SIG-M5 treated with dmso at 0.1 percent for 504 hours (cell line): ENCODE data around the gene FGGY.
"Not testable (repeated sequence)": the region's sequence is repeated elsewhere in the genome, so short reads cannot be mapped to it uniquely, and the experiment has no call there.

ENCODE experiments used
- DNase-seq: peaks from one replicate; lab custom pipeline; 2025; ENCODE audit not compliant: unreplicated experiment; lab: John Stamatoyannopoulos, UW

FGGY gene

DNA sequence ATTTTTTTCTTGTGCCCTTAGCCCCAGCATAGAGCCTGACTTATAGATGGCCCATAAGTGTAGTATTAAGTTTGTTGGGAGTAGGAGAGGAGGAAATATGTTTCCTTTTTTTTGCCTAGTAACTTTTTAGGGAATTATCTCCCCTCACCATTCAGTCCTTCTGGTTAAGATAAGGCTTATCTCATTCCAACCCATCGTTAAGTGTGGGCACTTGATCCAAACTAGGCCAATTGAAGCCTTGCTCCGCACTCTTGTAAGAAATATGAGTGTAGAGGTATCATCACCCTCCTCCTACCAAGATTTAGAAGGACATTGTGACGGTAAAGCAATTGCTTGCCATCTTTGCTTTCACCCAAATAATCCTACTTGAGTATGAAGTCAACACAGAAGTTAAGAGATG lies 8.8 kb upstream of the FGGY start:
- DNase-seq: no peak

- no peak for DNase-seq
Observed at GRCh38 chr1:59289570-59289969, 7.3 kb upstream of the FGGY start.

DNA sequence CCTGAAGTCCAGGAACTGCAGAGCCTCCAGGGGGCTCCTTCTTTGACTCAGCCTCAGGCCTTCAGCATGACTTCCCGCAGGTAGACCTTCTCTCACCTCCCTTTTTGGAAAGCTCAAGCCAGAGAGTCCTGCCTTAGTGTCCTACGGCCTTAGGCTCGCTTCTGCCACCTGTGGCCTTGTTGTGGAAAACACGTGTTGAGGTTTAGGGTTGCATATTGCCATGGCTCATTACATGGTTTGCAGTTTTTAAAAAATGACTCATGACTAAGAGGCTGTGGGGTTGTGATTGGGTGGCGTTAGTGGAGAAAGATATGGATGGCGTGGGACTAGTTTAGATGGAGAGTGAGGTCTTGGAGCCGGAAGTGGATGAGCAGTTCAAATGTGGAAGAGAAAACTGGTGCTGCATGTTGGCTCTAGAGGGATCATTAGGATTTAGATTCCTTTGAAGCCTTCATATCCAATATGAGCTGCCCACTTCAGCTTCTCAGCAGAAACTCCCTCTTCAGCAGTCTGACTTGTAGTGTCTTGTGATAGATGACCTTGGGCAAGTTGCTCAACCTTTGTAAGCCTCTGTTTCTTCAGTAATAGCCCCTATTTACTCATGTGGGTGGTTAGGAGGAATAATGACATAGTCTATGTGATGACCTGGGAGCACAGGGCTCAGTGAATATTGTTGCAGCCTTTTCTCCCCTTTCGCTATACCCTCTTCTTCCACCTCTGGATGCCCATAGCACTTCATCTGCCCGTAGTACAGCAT lies 6.5 kb upstream of the FGGY start:
- DNase-seq: peak; percentile 55

DNA sequence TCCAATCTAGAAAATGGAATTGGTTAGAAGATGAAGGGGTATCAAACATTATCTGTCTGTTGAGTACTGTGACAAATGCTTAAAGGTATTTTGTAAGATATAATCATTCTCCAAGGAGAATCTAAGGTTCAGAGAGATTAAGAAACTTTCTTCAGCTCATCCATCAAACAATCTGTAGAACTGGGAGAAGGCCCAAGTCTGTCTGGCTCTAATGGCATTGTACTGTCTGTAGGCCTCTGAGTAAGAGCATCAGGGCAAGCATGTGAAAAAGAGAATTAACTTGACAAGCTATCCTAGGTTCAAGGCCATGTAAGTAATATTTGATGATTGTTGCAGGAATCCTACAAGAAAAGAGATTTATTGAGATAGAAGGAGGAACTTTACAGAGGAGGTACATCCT lies 5.3 kb upstream of the FGGY start:
- DNase-seq: no peak

GRCh38 chr1:59292562-59292961 lies 4.3 kb upstream of the FGGY start:
- peak; percentile 92 for DNase-seq

- no peak for DNase-seq
Observed at GRCh38 chr1:59293206-59293605, 3.7 kb upstream of the FGGY start.

GRCh38 chr1:59293849-59294248 lies 3.0 kb upstream of the FGGY start:
- DNase-seq: no peak

- no peak for DNase-seq
Observed at GRCh38 chr1:59294423-59294822, 2.5 kb upstream of the FGGY start.

DNA sequence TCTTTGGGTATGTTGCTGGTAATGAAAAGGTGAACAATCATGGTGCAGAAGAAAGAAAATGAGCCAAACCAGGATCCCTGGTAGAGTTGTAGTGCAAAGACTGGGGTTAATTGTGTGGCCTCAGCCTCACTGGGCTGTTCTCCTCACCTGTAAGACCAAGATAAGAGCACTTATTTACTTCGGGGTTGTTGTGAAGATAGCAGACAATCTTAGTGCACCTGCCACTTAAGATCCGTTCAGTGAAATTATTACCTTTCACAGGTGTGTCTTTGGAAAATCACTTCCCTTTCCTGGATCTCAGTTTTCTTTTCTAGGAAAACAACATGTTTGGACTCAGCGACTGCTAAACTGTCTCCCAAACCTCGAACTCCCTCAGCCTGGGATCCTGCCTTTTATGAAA lies 1.3 kb upstream of the FGGY start:
- no peak for DNase-seq

- DNase-seq: no peak
Observed at GRCh38 chr1:59298026-59298583, 1.2 kb downstream of the FGGY start.

DNA sequence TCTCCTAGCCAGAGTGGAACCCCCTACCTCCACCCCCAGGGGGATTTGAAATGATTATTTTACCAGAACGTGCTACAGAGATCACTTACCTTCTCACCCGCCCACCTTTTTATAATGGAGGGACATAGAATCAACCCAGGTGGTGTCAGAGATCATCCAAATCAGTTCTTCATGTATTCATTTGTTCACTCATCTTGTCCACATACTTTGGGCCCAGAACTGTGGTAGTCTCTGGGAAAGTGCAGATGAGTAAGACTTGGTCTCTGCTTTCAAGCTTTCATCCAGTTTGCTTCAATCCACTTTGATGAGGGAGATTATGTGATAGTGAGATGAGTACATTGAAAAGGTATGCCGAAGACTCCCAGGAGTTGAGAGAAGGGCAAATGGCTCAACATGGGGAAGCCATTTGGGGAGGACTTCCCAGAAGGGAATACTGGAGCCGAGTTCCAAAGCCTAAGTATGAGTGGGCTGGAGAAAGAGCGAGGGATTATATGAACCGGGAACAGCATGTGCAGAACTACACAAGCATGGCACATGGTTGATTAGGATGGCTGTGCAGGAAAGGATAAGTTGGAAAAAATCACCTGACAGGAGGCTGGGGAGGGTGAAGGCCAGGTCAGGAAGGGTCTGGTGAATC lies 1.9 kb downstream of the FGGY start:
- DNase-seq: no peak

GRCh38 chr1:59299670-59300069 lies 2.8 kb downstream of the FGGY start:
- not testable (repeated sequence) for DNase-seq

- no peak for DNase-seq
Observed at GRCh38 chr1:59302297-59302696, 5.4 kb downstream of the FGGY start.

DNA sequence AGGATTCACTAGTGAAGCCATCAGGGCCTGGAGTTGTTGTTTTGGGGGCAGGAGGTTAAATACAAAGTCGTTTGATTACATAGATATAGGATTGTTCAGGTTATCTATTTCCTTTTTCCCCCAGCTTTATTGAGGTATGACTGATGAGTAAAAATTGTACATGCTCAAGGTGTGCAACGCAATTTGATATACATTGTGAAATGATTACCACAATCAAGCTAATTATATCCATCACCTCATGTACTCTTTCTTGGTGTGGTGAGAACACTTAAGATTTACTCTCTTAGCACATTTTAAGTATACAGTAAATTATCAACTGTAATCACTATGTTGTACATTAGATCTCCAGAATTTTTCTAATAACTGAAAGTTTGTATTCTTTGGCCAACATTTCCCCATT lies 6.0 kb downstream of the FGGY start:
- DNase-seq: no peak

- DNase-seq: no peak
Observed at GRCh38 chr1:59305188-59305587, 8.3 kb downstream of the FGGY start.

DNA sequence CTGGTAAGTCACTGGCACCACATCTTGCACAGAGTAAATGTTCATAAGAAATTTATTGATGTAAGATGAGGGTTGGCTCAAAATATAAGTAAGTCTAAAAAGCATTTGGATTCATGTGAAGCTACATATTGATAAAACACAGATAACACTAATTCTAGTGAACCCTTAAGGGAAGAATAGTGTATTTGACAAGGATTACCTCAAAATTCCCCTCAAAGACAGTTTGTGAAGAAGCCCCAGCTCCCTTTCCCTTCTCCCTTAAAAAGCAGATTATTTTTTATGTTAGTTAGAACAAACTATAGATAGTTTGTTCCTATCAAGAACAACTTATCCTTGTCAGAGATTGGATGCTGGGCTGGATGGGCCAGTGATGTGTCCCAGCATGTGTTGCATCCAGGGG lies 10.7 kb downstream of the FGGY start:
- no peak for DNase-seq

- no peak for DNase-seq
Observed at GRCh38 chr1:59308839-59309238, 11.9 kb downstream of the FGGY start.

- DNase-seq: no peak
Observed at GRCh38 chr1:59309392-59309791, 12.5 kb downstream of the FGGY start.

DNA sequence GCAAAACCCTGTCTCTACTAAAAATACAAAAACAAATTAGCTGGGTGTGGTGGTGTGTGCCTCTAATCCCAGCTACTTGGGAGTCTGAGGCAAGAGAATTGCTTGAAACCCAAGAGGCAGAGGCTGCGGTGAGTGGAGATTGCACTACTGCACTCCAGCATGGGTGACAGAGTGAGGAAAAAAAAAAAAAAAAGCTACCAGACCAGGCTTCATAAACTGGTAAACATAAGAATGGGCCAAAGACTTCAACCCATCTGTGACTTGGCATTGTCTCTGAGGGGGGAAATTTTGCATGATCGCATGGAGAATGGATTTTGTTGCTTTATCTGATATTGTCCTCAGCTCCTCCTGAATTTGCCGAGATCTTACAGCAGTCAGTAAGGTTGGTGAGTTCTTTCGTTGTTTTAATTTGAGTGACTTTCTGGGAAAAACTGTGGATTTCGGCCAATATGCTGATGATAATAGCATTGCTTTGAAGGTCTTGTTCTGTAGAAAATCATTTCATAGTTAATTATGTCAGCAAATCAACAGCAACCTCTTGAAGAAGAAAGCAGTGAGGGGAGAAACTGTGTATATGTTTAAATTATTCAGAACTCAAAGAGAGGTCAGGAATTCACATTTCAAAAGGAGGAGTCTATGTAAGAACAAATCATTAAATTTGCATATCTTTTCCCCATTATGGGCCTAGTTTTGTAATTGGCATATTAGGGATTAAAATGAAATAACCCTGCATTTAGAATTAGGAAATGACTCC lies 13.1 kb downstream of the FGGY start:
- no peak for DNase-seq

DNA sequence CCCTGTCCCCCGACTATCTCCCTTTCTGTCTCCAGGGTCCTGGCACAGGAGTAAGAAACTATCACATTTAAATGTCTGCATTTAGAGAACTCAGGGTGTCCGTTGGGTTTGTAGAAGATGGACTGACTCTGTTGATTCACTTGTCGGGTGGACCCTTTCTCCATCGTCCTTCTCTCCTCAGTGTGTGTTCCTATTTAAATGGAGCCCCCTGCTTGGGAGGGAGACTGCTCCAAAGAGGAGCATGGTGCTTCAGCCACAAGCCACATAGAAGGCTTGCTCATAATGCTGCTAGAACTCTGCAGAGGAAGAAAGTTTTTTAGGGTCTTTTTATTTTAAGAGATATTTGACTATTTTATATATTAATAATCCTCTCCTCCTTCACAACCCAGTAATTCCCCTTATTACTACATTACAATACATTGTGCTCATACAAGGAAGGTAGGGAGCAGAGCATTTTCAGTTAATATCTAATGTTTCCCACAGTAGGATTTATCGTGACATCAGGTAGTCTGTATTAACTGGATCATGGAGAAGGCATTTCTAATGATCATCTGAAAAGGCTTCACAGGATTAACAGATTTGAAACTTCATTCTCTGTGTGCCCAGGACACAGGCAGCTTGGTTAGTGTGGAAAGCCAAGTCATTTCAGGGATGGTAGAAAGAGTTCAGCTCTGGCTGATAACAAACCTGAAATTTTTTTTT lies 13.8 kb downstream of the FGGY start:
- no peak for DNase-seq
